K562 (cell line): ENCODE data around the gene NTSR1. TPM values are rescaled to one million over a fixed set of nuclear protein-coding genes. Genes with fewer than 3 reads are reported as not detected.

Source experiments
- ATAC-seq: fragments of 200-7000 bp; cut with Tn5 transposase; 3 replicates; pipeline ENCODE4 v1.9.1; 2020; ENCODE audit warnings: moderate library complexity
- BruUV-seq: library from RNA; stranded (reverse); fragments of 400-500 nt; replicated peaks from 2 replicates; lab custom pipeline; 2021; lab: Mats Ljungman, UMichigan
- CTCF ChIA-PET: fragments of 300-600 bp; formaldehyde crosslinking; extraction: SDS; loops from one replicate; lab custom pipeline; 2021; ENCODE audit warnings: low intra/inter-chr PET ratio; lab: Yijun Ruan, JAX
- POLR2A ChIA-PET: fragments of 300-600, 350-650 bp; sonication (Branson Sonifier 250); formaldehyde crosslinking; extraction: SDS; loops from one replicate; lab custom pipeline; 2021; ENCODE audit warnings: antibody characterized with exemption, inconsistent platforms; lab: Yijun Ruan, JAX
- DNase-seq, 4 experiments: peaks; one replicate each; pipeline versions ENCODE4 v3.0.0 to v3.0.0-alpha.2; 2011 to 2018; ENCODE audit warnings: low spot score in 3 of 4, mixed read lengths in 3 of 4; ENCODE audit errors: extremely low read depth in 1 of 4
- FAIRE-seq: peaks from 2 replicates; lab custom pipeline; 2011; peaks lifted over from hg19 to GRCh38; lab: Jason Lieb, UNC
- H2AFZ ChIP-seq: 2 replicates; pipeline ENCODE4 v1.6.0; 2011; ENCODE audit warnings: low read depth, low read length, control low read depth, inconsistent platforms
- H3K27ac ChIP-seq: fragments of 200-600 bp; 3 replicates; pipeline ENCODE4 v1.8.0; 2011; ENCODE audit warnings: low read depth, mild to moderate bottlenecking, control low read depth, inconsistent platforms, low read length, moderate library complexity, mixed read lengths; ENCODE audit errors: extremely low read depth
- H3K27me3 ChIP-seq, 2 experiments: fragments of 300-600 bp in 1 of 2; 2 replicates in 1 of 2; 3 replicates in 1 of 2; pipeline versions ENCODE4 v1.6.0 to v1.8.0; 2011; ENCODE audit warnings: inconsistent platforms in 2 of 2, low read length in 2 of 2, mild to moderate bottlenecking in 1 of 2, mixed read lengths in 1 of 2, moderate library complexity in 1 of 2; ENCODE audit not compliant: control insufficient read depth in 2 of 2, insufficient read depth in 2 of 2
- H3K36me3 ChIP-seq: fragments of 300-600 bp; 3 replicates; pipeline ENCODE4 v1.8.0; 2011; ENCODE audit warnings: mild to moderate bottlenecking, low read length, inconsistent platforms; ENCODE audit not compliant: control insufficient read depth, insufficient read depth
- H3K4me1 ChIP-seq, 2 experiments: fragments of 200-600 bp in 1 of 2; replicated peaks in 1 of 2; 2 replicates in 1 of 2; 3 replicates in 1 of 2; pipeline versions ENCODE4 v1.5.1 to v1.8.0; 2011; ENCODE audit warnings: inconsistent platforms in 2 of 2, low read length in 2 of 2, mild to moderate bottlenecking in 1 of 2, mixed read lengths in 1 of 2, moderate library complexity in 1 of 2; ENCODE audit not compliant: control insufficient read depth in 2 of 2, insufficient read depth in 2 of 2
- H3K4me2 ChIP-seq: 2 replicates; pipeline ENCODE4 v1.6.1; 2011; ENCODE audit warnings: low read length, control low read depth, inconsistent platforms, mixed read lengths; ENCODE audit not compliant: insufficient read depth
- H3K4me3 ChIP-seq: fragments of 200-600 bp; sonication (generic), shearing (Covaris generic); 2 replicates; pipeline ENCODE4 v1.5.1; 2016; ENCODE audit warnings: control low read depth, inconsistent platforms
- H3K79me2 ChIP-seq: fragments of 200-600 bp; 3 replicates; pipeline ENCODE4 v1.8.0; 2011; ENCODE audit warnings: low read length, inconsistent platforms; ENCODE audit not compliant: control insufficient read depth, insufficient read depth
- H3K9ac ChIP-seq, 2 experiments: 2 replicates each; pipeline versions ENCODE4 v1.6.0 to v1.6.1; 2011; ENCODE audit warnings: low read depth in 2 of 2, low read length in 2 of 2, control low read depth in 1 of 2, inconsistent platforms in 1 of 2, mild to moderate bottlenecking in 1 of 2, mixed read lengths in 1 of 2; ENCODE audit not compliant: insufficient read depth in 1 of 2
- H3K9me1 ChIP-seq: one replicate; pipeline ENCODE4 v1.6.0; 2011; ENCODE audit warnings: inconsistent platforms, mild to moderate bottlenecking, low read length, moderate library complexity; ENCODE audit not compliant: control insufficient read depth, insufficient read depth
- H3K9me3 ChIP-seq: replicated peaks from 2 replicates; pipeline ENCODE4 v1.5.1; 2011; ENCODE audit warnings: low read depth, low read length, inconsistent platforms; ENCODE audit not compliant: control insufficient read depth, insufficient read depth
- H4K20me1 ChIP-seq: replicated peaks from 2 replicates; pipeline ENCODE4 v1.6.1; 2011; ENCODE audit warnings: low read length, inconsistent platforms, mixed read lengths; ENCODE audit not compliant: control insufficient read depth, insufficient read depth
- ATF7 ChIP-seq: fragments of 450-650 bp; IDR thresholded peaks from 2 replicates; pipeline ENCODE4 v1.7.1; 2014; ENCODE audit warnings: mild to moderate bottlenecking, moderate library complexity
- EP300 ChIP-seq: IDR thresholded peaks from 2 replicates; pipeline ENCODE4 v1.6.1; 2012; ENCODE audit warnings: low read length, improper control_type of control experiment
- PHF21A ChIP-seq: fragments of 450-650 bp; IDR thresholded peaks from 2 replicates; pipeline ENCODE4 v1.6.1; 2017; ENCODE audit warnings: low read depth, borderline replicate concordance
- TARDBP ChIP-seq: fragments of 450-650 bp; IDR thresholded peaks from 2 replicates; pipeline ENCODE4 v1.6.1; 2016
- ZNF316 ChIP-seq: fragments of 450-650 bp; IDR thresholded peaks from 2 replicates; pipeline ENCODE4 v1.6.1; 2016
- WGBS: fragments of 100-300 bp; shearing (Covaris generic); methylation state at CpG from one replicate; pipeline ENCODE4 v1.1.6; 2016; ENCODE audit warnings: low coverage, mixed read lengths; ENCODE audit not compliant: insufficient coverage; ENCODE audit errors: missing lambda C conversion rate; 5-methylcytosine and 5-hydroxymethylcytosine counted together
- in situ Hi-C: fragments of 300-500 bp; cut with MboI; formaldehyde crosslinking; loops from 4 replicates; pipeline ENCODE4 v1.15.0; 2018; ENCODE audit warnings: inconsistent platforms, mixed read lengths
- intact Hi-C: fragments of 100-400 bp; cut with micrococcal nuclease; formaldehyde crosslinking; loops from 2 replicates; pipeline ENCODE4 v1.14.2; 2022
- polyA plus RNA-seq, 8 experiments: library from polyadenylated mRNA; depleted of rRNA in 4 of 8; stranded (reverse) in 5 of 8; unstranded in 3 of 8; fragments of >200 nt; fragmentation: Nextera tagmentation in 2 of 8; fragmentation: Illumina TruSeq in 1 of 8; extraction: Ambion mirVana in 2 of 8; extraction: Trizol in 1 of 8; gene quantifications; 2 replicates each; pipeline versions ENCODE4 v1.2.1 to v1.2.3, GENCODE V29; 2011 to 2014; ENCODE audit warnings: inconsistent platforms in 1 of 8, missing spikeins in 1 of 8
- total RNA-seq, 7 experiments: library from RNA; depleted of rRNA in 6 of 7; stranded (reverse); fragments of >200 nt in 6 of 7; fragmentation: Illumina TruSeq in 2 of 7; extraction: Trizol in 2 of 7; gene quantifications; 2 replicates each; pipeline versions ENCODE4 v1.2.1 to v1.2.3, GENCODE V29; 2011 to 2021; ENCODE audit warnings: low replicate concordance in 1 of 7
- TF ChIP-seq, protein P1 (sequence below): sonication (generic); formaldehyde crosslinking; IDR thresholded peaks from 2 replicates; pipeline ENCODE4 v1.8.0; 2022; ENCODE audit warnings: missing genetic modification reagents, mild to moderate bottlenecking, borderline replicate concordance
- TF ChIP-seq, protein P2 (sequence below): fragments of 250-450 bp; sonication (Bioruptor Pico); IDR thresholded peaks from 2 replicates; pipeline ENCODE4 v1.8.0; 2021; ENCODE audit warnings: borderline replicate concordance, mild to moderate bottlenecking, moderate library complexity; ENCODE audit not compliant: poor library complexity, severe bottlenecking
- TF ChIP-seq, protein P3 (sequence below): fragments of 450-650 bp; IDR thresholded peaks from 2 replicates; pipeline ENCODE4 v1.6.1; 2016; ENCODE audit warnings: missing biosample characterization, missing genetic modification characterization

NTSR1 gene
- total and polyA plus RNA-seq, 9 of the 15 experiments (the other 6 are each of a cell fraction or from before 2014, with no cell fraction given) = 0.04 to 0.40 (median 0.13) TPM; not detected in 3

DNA sequence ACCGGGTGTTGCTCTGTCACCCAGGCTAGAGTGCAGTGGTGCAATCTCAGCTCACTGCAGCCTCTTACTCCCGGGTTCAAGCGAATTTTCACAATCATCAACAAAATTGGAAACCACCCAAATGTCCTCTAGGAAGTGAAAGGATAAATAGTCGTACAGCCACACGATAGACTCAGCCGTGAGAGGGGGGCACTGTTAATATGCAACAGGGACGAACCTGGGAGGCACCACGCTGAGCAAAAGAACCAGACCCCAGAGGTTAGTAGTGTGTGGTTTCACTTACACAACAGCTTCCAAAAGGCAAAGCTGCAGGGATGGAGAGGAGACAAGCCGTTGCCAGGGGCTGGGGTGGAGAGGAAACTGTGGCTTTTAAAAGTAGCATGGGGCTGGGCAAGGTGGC, 30.1 kb upstream of the NTSR1 start:
- in situ Hi-C loops = no loop called here
- POLR2A ChIA-PET = no interaction called here

More for the DNA sequence above, 30.1 kb upstream of the NTSR1 start:
- Histone ChIP-seq H3K4me3 (no peak overlapping the region), H3K9me3 (0 out of 2 replicates have a peak, but pooled peaks cover 2% of the 10 kb centered on the region), H3K27ac (no peak overlapping the region), H3K79me2 (no peaks in the 10 kb centered on the region), H3K27me3 (peaks cover 35 to 80% of the 10 kb centered on the region in 2 experiments), H3K4me2 (no peak overlapping the region), H3K36me3 (no peaks in the 10 kb centered on the region)
- DNase-seq (no peak), ATAC-seq (no peak), FAIRE-seq (no peak)
- 3% methylated on average over 9 of the region's 9 CpGs for WGBS
- CTCF ChIA-PET = no interaction called here
- no TSS peak for BruUV-seq
- intact Hi-C loops = no loop called here
- no peak for TF ChIP-seq ZNF316
- TF ChIP-seq, protein P1, sequence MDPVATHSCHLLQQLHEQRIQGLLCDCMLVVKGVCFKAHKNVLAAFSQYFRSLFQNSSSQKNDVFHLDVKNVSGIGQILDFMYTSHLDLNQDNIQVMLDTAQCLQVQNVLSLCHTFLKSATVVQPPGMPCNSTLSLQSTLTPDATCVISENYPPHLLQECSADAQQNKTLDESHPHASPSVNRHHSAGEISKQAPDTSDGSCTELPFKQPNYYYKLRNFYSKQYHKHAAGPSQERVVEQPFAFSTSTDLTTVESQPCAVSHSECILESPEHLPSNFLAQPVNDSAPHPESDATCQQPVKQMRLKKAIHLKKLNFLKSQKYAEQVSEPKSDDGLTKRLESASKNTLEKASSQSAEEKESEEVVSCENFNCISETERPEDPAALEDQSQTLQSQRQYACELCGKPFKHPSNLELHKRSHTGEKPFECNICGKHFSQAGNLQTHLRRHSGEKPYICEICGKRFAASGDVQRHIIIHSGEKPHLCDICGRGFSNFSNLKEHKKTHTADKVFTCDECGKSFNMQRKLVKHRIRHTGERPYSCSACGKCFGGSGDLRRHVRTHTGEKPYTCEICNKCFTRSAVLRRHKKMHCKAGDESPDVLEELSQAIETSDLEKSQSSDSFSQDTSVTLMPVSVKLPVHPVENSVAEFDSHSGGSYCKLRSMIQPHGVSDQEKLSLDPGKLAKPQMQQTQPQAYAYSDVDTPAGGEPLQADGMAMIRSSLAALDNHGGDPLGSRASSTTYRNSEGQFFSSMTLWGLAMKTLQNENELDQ (CRISPR knock-in tag) = no peak
- TF ChIP-seq, protein P2, sequence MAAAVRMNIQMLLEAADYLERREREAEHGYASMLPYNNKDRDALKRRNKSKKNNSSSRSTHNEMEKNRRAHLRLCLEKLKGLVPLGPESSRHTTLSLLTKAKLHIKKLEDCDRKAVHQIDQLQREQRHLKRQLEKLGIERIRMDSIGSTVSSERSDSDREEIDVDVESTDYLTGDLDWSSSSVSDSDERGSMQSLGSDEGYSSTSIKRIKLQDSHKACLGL = no peak
- no peak for TF ChIP-seq ATF7
- no peak for TF ChIP-seq TARDBP
- TF ChIP-seq PHF21A = no peak
- TF ChIP-seq, protein P3, sequence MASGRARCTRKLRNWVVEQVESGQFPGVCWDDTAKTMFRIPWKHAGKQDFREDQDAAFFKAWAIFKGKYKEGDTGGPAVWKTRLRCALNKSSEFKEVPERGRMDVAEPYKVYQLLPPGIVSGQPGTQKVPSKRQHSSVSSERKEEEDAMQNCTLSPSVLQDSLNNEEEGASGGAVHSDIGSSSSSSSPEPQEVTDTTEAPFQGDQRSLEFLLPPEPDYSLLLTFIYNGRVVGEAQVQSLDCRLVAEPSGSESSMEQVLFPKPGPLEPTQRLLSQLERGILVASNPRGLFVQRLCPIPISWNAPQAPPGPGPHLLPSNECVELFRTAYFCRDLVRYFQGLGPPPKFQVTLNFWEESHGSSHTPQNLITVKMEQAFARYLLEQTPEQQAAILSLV (tag) = no peak
- TF ChIP-seq EP300 = no peak
- TF ChIP-seq, all 486 proteins: peak for 0
- H3K4me1 ChIP-seq = peaks cover 0 to 12% of the 10 kb centered on the region in 2 experiments; a peak in 1 of 5 replicates
- H3K9me1 ChIP-seq = no peaks in the 10 kb centered on the region
- H3K9ac ChIP-seq = no peak overlapping the region
- H2AFZ ChIP-seq = no peak overlapping the region
- H4K20me1 ChIP-seq = no peaks in the 10 kb centered on the region
